Panc1 (cell line): ENCODE results near the gene RABGAP1L. TPM values are rescaled to one million over a fixed set of nuclear protein-coding genes. Genes with fewer than 3 reads are reported as not detected.

Source experiments
- ATAC-seq: fragments of 200-7000 bp; cut with Tn5 transposase; 2 replicates; pipeline ENCODE4 v1.9.1; 2020; ENCODE audit warnings: mild to moderate bottlenecking, moderate library complexity
- BruUV-seq: library from RNA; stranded (reverse); fragments of 400-500 nt; replicated peaks from 2 replicates; lab custom pipeline; 2021; lab: Mats Ljungman, UMichigan
- CTCF ChIA-PET: fragments of 300-600 bp; sonication (Branson Sonifier 250); formaldehyde crosslinking; loops from one replicate; lab custom pipeline; 2022; ENCODE audit warnings: antibody characterized with exemption; lab: Charles Lee
- POLR2A ChIA-PET: fragments of 300-600 bp; sonication (Branson Sonifier 250); formaldehyde crosslinking; loops from one replicate; lab custom pipeline; 2022; ENCODE audit warnings: antibody characterized with exemption; lab: Charles Lee
- DNase-seq: peaks from one replicate; pipeline ENCODE4 v3.0.0-alpha.2; 2010; ENCODE audit warnings: low read depth, low spot score
- H3K27ac ChIP-seq: 2 replicates; pipeline ENCODE4 v1.5.1; 2011; ENCODE audit warnings: mild to moderate bottlenecking, low read length, inconsistent platforms
- H3K27me3 ChIP-seq: fragments of 200-500 bp; sonication (Bioruptor generic); 2 replicates; pipeline ENCODE4 v1.6.0; 2014; ENCODE audit warnings: low read length, inconsistent platforms; ENCODE audit not compliant: control insufficient read depth, insufficient read depth
- H3K36me3 ChIP-seq: fragments of 200-500 bp; sonication (Bioruptor generic); 2 replicates; pipeline ENCODE4 v1.5.1; 2014; ENCODE audit warnings: inconsistent platforms, mild to moderate bottlenecking, low read length, moderate library complexity; ENCODE audit not compliant: control insufficient read depth, insufficient read depth
- H3K4me1 ChIP-seq: 2 replicates; pipeline ENCODE4 v1.5.1; 2011; ENCODE audit warnings: inconsistent platforms, mild to moderate bottlenecking, low read length, moderate library complexity; ENCODE audit not compliant: control insufficient read depth, insufficient read depth
- H3K4me3 ChIP-seq, 2 experiments: 2 replicates each; pipeline ENCODE4 v1.5.1; 2011 to 2012; ENCODE audit warnings: low read depth in 2 of 2, low read length in 2 of 2, mild to moderate bottlenecking in 2 of 2, inconsistent platforms in 1 of 2, moderate library complexity in 1 of 2
- H3K9me3 ChIP-seq: fragments of 200-500 bp; sonication (Bioruptor generic); 2 replicates; pipeline ENCODE4 v1.5.1; 2014; ENCODE audit warnings: low read depth, mild to moderate bottlenecking, inconsistent platforms, low read length, moderate library complexity; ENCODE audit not compliant: control insufficient read depth, insufficient read depth
- CTCF ChIP-seq: fragments of 450-650 bp; IDR thresholded peaks from 2 replicates; pipeline ENCODE4 v1.5.1; 2017; ENCODE audit warnings: mild to moderate bottlenecking
- POLR2AphosphoS5 ChIP-seq: IDR thresholded peaks from 2 replicates; pipeline ENCODE4 v1.6.1; 2012; ENCODE audit warnings: mild to moderate bottlenecking, low read depth, low read length, moderate library complexity
- REST ChIP-seq, 2 experiments: IDR thresholded peaks; 2 replicates each; pipeline ENCODE4 v1.6.1; 2011 to 2012; ENCODE audit warnings: low read depth in 2 of 2, control low read depth in 1 of 2, low read length in 1 of 2, mild to moderate bottlenecking in 1 of 2, moderate library complexity in 1 of 2; ENCODE audit not compliant: insufficient read depth in 1 of 2
- SIN3A ChIP-seq: IDR thresholded peaks from 2 replicates; pipeline ENCODE4 v1.6.1; 2012; ENCODE audit warnings: low read depth, mild to moderate bottlenecking, low read length, moderate library complexity, borderline replicate concordance; ENCODE audit not compliant: insufficient read depth
- TCF7L2 ChIP-seq: IDR thresholded peaks from 2 replicates; pipeline ENCODE4 v1.6.1; 2011; ENCODE audit warnings: mild to moderate bottlenecking, low read depth, low read length, inconsistent platforms
- in situ Hi-C: cut with HindIII; loops from 2 replicates; pipeline ENCODE4 v1.10.0; 2016; ENCODE audit warnings: low sequenced_read_pairs, low pct_unique_long_range_greater_than_20kb
- intact Hi-C: fragments of 100-400 bp; cut with micrococcal nuclease; formaldehyde crosslinking; loops from one replicate; pipeline ENCODE4 v1.10.0; 2022; ENCODE audit not compliant: unreplicated experiment
- total RNA-seq: library from RNA; stranded (reverse); gene quantifications from one replicate; pipeline ENCODE4 v1.2.1, GENCODE V29; 2021; ENCODE audit not compliant: unreplicated experiment

RABGAP1L gene
- total RNA-seq, 1 experiment from 2014 or later: 37.0 TPM

- no TSS peak for BruUV-seq
- no peak for ATAC-seq
- POLR2A ChIA-PET: no interaction called here
Observed at GRCh38 chr1:174393885-174394284, 234.6 kb downstream of the RABGAP1L start.

GRCh38 chr1:174397261-174397660 lies 237.9 kb downstream of the RABGAP1L start:
- TF ChIP-seq REST (IDR thresholded peaks at IDR 0.05; ENCODE audit: insufficient read depth in 1 of 2, low read depth in 2 of 2, low read length in 1 of 2): no peak
- TF ChIP-seq POLR2AphosphoS5: no peak
- no peak for TF ChIP-seq CTCF
- TF ChIP-seq TCF7L2: no peak
- DNase-seq (no peak), ATAC-seq (no peak)
- H3K27ac ChIP-seq: no peak overlapping the region
- H3K4me1 ChIP-seq: no peaks in the 10 kb centered on the region; the same call in 1 of the 2 replicates
- no peak overlapping the region for H3K4me3 ChIP-seq
- POLR2A ChIA-PET: no interaction called here
- no TSS peak for BruUV-seq
- CTCF ChIA-PET: interaction anchor here (0.6 kb wide), 1 partner anchor 17 kb away, joined by 3 read pairs; no protein-coding TSS in a partner anchor
- intact Hi-C loops: no loop called here
- in situ Hi-C loops: no loop called here
- H3K36me3 ChIP-seq: no peaks in the 10 kb centered on the region
- H3K27me3 ChIP-seq: no peaks in the 10 kb centered on the region
- H3K9me3 ChIP-seq: no peaks in the 10 kb centered on the region

More at GRCh38 chr1:174393885-174394284, 234.6 kb downstream of the RABGAP1L start:
- intact Hi-C loops (no loop called here), in situ Hi-C loops (no loop called here)
- no peaks in the 10 kb centered on the region for H3K36me3 ChIP-seq
- no peak overlapping the region for H3K27ac ChIP-seq
- no peak overlapping the region for H3K4me3 ChIP-seq
- CTCF ChIA-PET: no interaction called here
- TF ChIP-seq POLR2AphosphoS5 (no peak), SIN3A (no peak), REST (IDR thresholded peaks at IDR 0.05; ENCODE audit: insufficient read depth in 1 of 2, low read depth in 2 of 2, low read length in 1 of 2) (no peak), TCF7L2 (no peak), CTCF (no peak)
- no peaks in the 10 kb centered on the region; the same call in 1 of the 2 replicates for H3K4me1 ChIP-seq
- no peaks in the 10 kb centered on the region for H3K9me3 ChIP-seq
- no peak for DNase-seq
- no peaks in the 10 kb centered on the region for H3K27me3 ChIP-seq
